GM12873 (cell line): ENCODE measurements around the gene MTX2.

ENCODE experiments used
- TF ChIP-seq, protein P1 (sequence below): IDR thresholded peaks from 2 replicates; pipeline ENCODE4 v1.5.1; 2012; ENCODE audit warnings: low read depth, mild to moderate bottlenecking, moderate library complexity, low read length, control low read depth; ENCODE audit not compliant: insufficient read depth; ENCODE audit errors: missing control alignments

Gene MTX2

GRCh38 chr2:176246331-176246730, 22.9 kb upstream of the MTX2 start:
- TF ChIP-seq, protein P1, sequence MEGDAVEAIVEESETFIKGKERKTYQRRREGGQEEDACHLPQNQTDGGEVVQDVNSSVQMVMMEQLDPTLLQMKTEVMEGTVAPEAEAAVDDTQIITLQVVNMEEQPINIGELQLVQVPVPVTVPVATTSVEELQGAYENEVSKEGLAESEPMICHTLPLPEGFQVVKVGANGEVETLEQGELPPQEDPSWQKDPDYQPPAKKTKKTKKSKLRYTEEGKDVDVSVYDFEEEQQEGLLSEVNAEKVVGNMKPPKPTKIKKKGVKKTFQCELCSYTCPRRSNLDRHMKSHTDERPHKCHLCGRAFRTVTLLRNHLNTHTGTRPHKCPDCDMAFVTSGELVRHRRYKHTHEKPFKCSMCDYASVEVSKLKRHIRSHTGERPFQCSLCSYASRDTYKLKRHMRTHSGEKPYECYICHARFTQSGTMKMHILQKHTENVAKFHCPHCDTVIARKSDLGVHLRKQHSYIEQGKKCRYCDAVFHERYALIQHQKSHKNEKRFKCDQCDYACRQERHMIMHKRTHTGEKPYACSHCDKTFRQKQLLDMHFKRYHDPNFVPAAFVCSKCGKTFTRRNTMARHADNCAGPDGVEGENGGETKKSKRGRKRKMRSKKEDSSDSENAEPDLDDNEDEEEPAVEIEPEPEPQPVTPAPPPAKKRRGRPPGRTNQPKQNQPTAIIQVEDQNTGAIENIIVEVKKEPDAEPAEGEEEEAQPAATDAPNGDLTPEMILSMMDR = no peak

- TF ChIP-seq, protein P1 = no peak
Measured at GRCh38 chr2:176247859-176248258, 21.4 kb upstream of the MTX2 start.

DNA sequence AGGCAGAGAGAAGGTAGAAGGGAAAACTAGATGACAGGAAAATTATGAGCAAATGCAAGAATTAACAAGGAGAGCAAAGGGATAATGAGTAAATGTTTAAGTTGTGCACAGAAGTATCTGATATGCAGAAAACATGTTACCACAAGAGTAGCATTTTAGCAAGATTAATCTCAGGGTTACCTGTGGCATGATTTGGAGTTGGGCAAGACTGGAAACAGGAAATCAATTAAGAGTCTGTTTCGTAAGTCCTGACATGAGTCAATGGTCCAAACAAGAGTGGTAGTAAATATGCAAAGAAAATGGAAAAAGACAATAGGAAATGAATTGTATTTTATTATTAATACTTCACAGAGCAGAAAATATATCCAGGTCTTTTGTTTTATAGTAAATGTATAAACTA, 17.3 kb upstream of the MTX2 start:
- TF ChIP-seq, protein P1 = no peak

- TF ChIP-seq, protein P1 = no peak
Measured at GRCh38 chr2:176260689-176261088, 8.6 kb upstream of the MTX2 start.

- TF ChIP-seq, protein P1 = no peak
Measured at GRCh38 chr2:176261136-176261535, 8.1 kb upstream of the MTX2 start.

DNA sequence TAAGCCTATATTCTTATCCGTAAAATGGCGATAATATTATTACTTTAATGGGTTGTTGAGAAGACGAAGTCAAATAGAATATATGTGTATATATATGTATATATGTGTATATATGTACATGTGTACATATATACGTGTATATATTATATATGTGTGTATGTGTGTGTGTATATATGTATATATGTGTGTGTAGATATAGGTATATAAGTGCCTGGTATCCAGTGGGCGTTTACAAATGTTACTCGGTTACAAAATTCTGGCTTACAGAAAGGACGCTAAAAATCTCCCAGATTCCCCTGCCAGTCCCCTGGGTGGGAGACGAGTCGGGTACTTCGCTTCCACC, 295 bp upstream of the MTX2 start:
- TF ChIP-seq, protein P1 = no peak

- TF ChIP-seq, protein P1 = no peak
Measured at GRCh38 chr2:176270100-176270750, 983 bp downstream of the MTX2 start.

DNA sequence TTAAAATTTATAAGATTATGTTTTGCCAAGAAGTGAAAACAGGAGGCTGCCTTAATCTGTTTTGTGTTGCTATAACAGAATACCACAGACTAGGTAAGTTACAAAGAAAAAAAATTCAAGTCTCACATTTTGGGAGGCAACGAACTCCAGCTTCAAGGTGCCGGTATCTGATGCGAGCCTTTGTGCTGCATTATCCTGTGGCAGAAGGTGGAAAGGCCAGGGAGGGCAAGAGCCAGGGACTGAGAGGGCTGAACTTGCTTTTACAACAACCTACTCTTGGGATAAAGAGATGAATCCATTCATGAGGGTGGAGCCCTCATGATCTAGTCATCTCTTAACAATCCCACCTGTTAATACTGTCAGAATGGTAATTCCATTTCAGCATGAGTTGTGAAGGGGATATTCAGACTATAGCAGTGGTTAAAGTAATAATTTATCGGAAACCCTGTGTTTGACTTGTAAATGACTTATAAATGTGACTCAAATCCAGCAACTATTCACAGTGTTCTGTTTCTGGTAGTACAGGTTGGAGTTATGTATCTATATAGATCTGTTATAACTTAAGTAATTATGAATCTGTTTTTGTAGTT, 3.7 kb downstream of the MTX2 start:
- TF ChIP-seq, protein P1 = no peak
